Fibroblast of mammary gland (primary cell): Measurements from ENCODE around the gene OR11H7.
A peak's percentile ranks its signal among the peaks of the same experiment; 100 is the strongest.
"Not testable (repeated sequence)": the region's sequence is repeated elsewhere in the genome, so short reads cannot be mapped to it uniquely, and the experiment has no call there.

ENCODE experiments used
- DNase-seq: peaks from one replicate; pipeline ENCODE4 v3.0.0-alpha.2; 2010; ENCODE audit warnings: low read depth
- H3K4me3 ChIP-seq: 2 replicates; pipeline ENCODE4 v1.5.1; 2011; ENCODE audit warnings: low read depth, mild to moderate bottlenecking, low read length, moderate library complexity; ENCODE audit not compliant: control insufficient read depth
- CTCF ChIP-seq: conservative IDR thresholded peaks from 2 replicates; pipeline ENCODE4 v1.5.1; 2011; ENCODE audit warnings: low read depth, low read length, inconsistent platforms; ENCODE audit not compliant: control insufficient read depth, insufficient read depth

OR11H7 gene

GRCh38 chr14:20215196-20215595 lies 13.6 kb upstream of the OR11H7 start:
- no peak for DNase-seq
- H3K4me3 ChIP-seq: no peak overlapping the region
- TF ChIP-seq CTCF: no peak

- H3K4me3 ChIP-seq: no peak overlapping the region
- no peak for TF ChIP-seq CTCF
- peak; percentile 9 for DNase-seq
These were observed 9.7 kb upstream of the OR11H7 start for GRCh38 chr14:20219033-20219432.

GRCh38 chr14:20223410-20223809 lies 5.4 kb upstream of the OR11H7 start, which contains the start of gene OR11H6:
TSS of gene OR11H6 (plus strand) at chr14:20223710. CDS start at chr14:20223710, 0 bp downstream.
- TF ChIP-seq CTCF: no peak
- DNase-seq: no peak
- H3K4me3 ChIP-seq: no peak within 1 kb of the TSS

- not testable (repeated sequence) for DNase-seq, H3K4me3 ChIP-seq
These were observed 6.6 kb downstream of the OR11H7 start for GRCh38 chr14:20235415-20235814.

- TF ChIP-seq CTCF: no peak
- no peak overlapping the region for H3K4me3 ChIP-seq
- no peak for DNase-seq
These were observed 19.0 kb downstream of the OR11H7 start for GRCh38 chr14:20247646-20248246.

GRCh38 chr14:20262642-20263128 lies 33.9 kb downstream of the OR11H7 start:
- DNase-seq: peak; percentile 90
- no peak overlapping the region for H3K4me3 ChIP-seq
- TF ChIP-seq CTCF: no peak

GRCh38 chr14:20264361-20264760 lies 35.6 kb downstream of the OR11H7 start:
- H3K4me3 ChIP-seq, DNase-seq: not testable (repeated sequence)

- DNase-seq: no peak
- H3K4me3 ChIP-seq: no peak overlapping the region
- no peak for TF ChIP-seq CTCF
These were observed 45.3 kb downstream of the OR11H7 start for GRCh38 chr14:20274062-20274461.
